ENCODE data around the gene USP44. TPM values are rescaled to one million over a fixed set of nuclear protein-coding genes. Genes with fewer than 3 reads are reported as not detected.
A peak's percentile ranks its signal among the peaks of the same experiment; 100 is the strongest.

USP44 gene
- total and polyA plus RNA-seq, 2 of the 4 experiments (the other 2 are of a cell fraction) = 13.0 to 33.5 TPM

DNA sequence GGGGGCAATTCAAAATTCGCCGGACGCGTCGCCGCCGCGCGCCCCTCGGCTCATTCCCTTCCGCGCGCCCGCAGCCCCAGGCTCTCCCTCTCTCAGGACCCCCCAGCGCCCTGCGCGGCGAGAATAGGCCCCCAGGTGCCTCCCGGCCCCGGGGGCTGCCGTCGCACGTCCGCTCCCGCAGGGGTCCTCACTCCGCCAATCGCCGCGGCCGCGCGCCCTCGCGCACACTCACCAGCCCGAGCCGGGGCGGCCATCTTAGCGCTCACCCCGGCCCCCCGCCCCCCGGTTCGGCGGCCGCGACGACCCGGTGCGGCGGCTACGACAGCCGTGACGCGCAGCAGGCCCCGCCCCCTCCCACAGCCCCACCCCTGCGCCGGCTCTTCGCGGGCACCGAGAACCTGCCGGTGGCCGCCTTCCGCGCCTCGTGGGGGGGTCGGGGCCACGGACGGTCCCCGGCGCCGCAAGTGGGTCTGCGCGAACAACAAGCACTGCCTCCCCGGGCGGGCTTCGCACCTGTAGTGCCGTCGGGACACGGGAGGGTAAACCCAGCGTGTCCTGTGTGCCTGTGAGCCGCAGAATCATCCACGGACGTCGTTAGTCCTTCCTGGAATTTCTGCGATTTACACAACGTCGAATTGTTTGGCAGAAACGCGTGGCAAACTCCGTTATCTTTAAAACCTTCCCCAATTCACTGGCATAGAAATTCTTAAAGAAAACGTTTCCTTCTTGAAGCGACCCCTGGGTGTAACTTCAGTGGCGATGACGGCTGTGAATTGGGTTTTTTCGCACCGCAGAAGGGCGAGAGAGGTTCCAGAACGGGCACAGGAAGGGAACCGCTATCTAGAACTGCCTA lies 2.5 kb downstream of the USP44 start:
- H3K18ac ChIP-seq (ENCODE audit: low read depth, low read length) = peak overlapping the region; percentile 94
- peak overlapping the region; percentile 96 for H2BK120ac ChIP-seq (ENCODE audit: low read depth, low read length)
- H2BK5ac ChIP-seq (ENCODE audit: low read depth, low read length, poor library complexity, severe bottlenecking) = peak overlapping the region; percentile 97
- no TSS peak for BruUV-seq (replicated peaks)
- peak overlapping the region; percentile 83; the same call in 1 of the 3 replicates for H2BK15ac ChIP-seq (ENCODE audit: low read depth, low read length)
- in situ Hi-C loops (cut with MboI; ENCODE audit: low sequenced_read_pairs) = no loop called here
- peaks cover 7% of the 10 kb centered on the region for H3K9me3 ChIP-seq (ENCODE audit: control insufficient read depth, insufficient read depth, low read length)
- ChIA-PET POLR2A (ENCODE audit: unreplicated experiment) (no interaction called here), CTCF (interaction anchor here (0.8 to 1.3 kb wide), 2 partner anchors 12 to 26 kb away, joined by 5 read pairs; no protein-coding TSS in a partner anchor)
- dilution Hi-C loops (cut with HindIII; ENCODE audit: low sequenced_read_pairs, unreplicated experiment) = no loop called here
- peak overlapping the region; percentile 90 to 96 for H4K8ac ChIP-seq (ENCODE audit: low read depth in 2 of 2, low read length in 2 of 2)
- H2BK20ac ChIP-seq (ENCODE audit: low read depth, low read length) = peak overlapping the region; percentile 87; the same call in 1 of the 2 replicates
- H3K27ac ChIP-seq (ENCODE audit: insufficient read depth, low read length) = peak overlapping the region; percentile 97
- H3K79me1 ChIP-seq (ENCODE audit: low read depth in 1 of 2, low read length in 2 of 2) = peaks cover 15 to 30% of the 10 kb centered on the region in 2 experiments
- DNase-seq (peak; percentile 64), ATAC-seq (ENCODE audit: low read depth) (peak; percentile 82)
- no peaks in the 10 kb centered on the region; the same call in 1 of the 2 replicates for H3K9me1 ChIP-seq (ENCODE audit: insufficient read depth, low read length)
- H3K9ac ChIP-seq (ENCODE audit: low read depth, low read length) = peak overlapping the region; percentile 87
- H2AK5ac ChIP-seq (ENCODE audit: low read depth, low read length) = peak overlapping the region; percentile 46
- H3K4me2 ChIP-seq (ENCODE audit: low read depth, low read length) = peak overlapping the region; percentile 86
- peak overlapping the region; percentile 93 for H3K14ac ChIP-seq (replicated peaks; ENCODE audit: low read depth, low read length)
- peaks cover 10% of the 10 kb centered on the region; the same call in 1 of the 2 replicates for H3K4me1 ChIP-seq (ENCODE audit: control insufficient read depth, insufficient read depth, low read length)
- H2AFZ ChIP-seq (replicated peaks; ENCODE audit: low read length, poor library complexity) = peak overlapping the region; percentile 98
- intact Hi-C loops (cut with micrococcal nuclease) = no loop called here
- H3K4me3 ChIP-seq (ENCODE audit: insufficient read depth, low read depth, low read length) = peak overlapping the region; percentile 58
- no peaks in the 10 kb centered on the region for H3K27me3 ChIP-seq (ENCODE audit: control insufficient read depth, insufficient read depth, low read length)
- peak overlapping the region; percentile 92; the same call in 1 of the 2 replicates for H3K56ac ChIP-seq (ENCODE audit: extremely low read depth, insufficient read depth, low read length)
- H4K20me1 ChIP-seq (ENCODE audit: insufficient read depth, low read length) = no peaks in the 10 kb centered on the region
- peak overlapping the region; percentile 92 for H4K91ac ChIP-seq (ENCODE audit: insufficient read depth, low read depth, low read length)
- H3K36me3 ChIP-seq (ENCODE audit: control insufficient read depth, insufficient read depth, low read length) = no peaks in the 10 kb centered on the region
- peak overlapping the region; percentile 98 for H3K23ac ChIP-seq (ENCODE audit: low read depth, low read length)
- peak overlapping the region; percentile 93 for H3K4ac ChIP-seq (ENCODE audit: low read depth, low read length)
- WGBS, 2 experiments (ENCODE audit: extremely low coverage in 2 of 2, insufficient read length in 1 of 2) = 1% methylated on average over 66 of the region's 98 CpGs; no CpG with 5 or more reads in 1 of the 2 experiments
- H4K5ac ChIP-seq (ENCODE audit: low read depth, low read length) = peak overlapping the region; percentile 86
- peak overlapping the region; percentile 80 for H2AK9ac ChIP-seq (replicated peaks; ENCODE audit: low read depth, low read length, poor library complexity)
- TF ChIP-seq, protein P1, sequence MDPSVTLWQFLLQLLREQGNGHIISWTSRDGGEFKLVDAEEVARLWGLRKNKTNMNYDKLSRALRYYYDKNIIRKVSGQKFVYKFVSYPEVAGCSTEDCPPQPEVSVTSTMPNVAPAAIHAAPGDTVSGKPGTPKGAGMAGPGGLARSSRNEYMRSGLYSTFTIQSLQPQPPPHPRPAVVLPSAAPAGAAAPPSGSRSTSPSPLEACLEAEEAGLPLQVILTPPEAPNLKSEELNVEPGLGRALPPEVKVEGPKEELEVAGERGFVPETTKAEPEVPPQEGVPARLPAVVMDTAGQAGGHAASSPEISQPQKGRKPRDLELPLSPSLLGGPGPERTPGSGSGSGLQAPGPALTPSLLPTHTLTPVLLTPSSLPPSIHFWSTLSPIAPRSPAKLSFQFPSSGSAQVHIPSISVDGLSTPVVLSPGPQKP (IDR thresholded peaks at IDR 0.05; ENCODE audit: borderline replicate concordance, low read depth, low read length) = no peak
- TF ChIP-seq MAFK (IDR thresholded peaks at IDR 0.05; ENCODE audit: low read depth, low read length) = no peak
- no peak for TF ChIP-seq RFX5 (IDR thresholded peaks at IDR 0.05; ENCODE audit: low read depth, low read length)
- no peak for TF ChIP-seq CHD1 (IDR thresholded peaks at IDR 0.05; ENCODE audit: low read depth, low read length)
- TF ChIP-seq POLR2A (IDR thresholded peaks at IDR 0.05; ENCODE audit: low read depth, low read length) = peak; percentile 86
- TF ChIP-seq SMC3 (IDR thresholded peaks at IDR 0.05; ENCODE audit: low read depth, low read length) = no peak
- TF ChIP-seq BHLHE40 (IDR thresholded peaks at IDR 0.05; ENCODE audit: low read depth, low read length) = no peak
- TF ChIP-seq, protein P2, sequence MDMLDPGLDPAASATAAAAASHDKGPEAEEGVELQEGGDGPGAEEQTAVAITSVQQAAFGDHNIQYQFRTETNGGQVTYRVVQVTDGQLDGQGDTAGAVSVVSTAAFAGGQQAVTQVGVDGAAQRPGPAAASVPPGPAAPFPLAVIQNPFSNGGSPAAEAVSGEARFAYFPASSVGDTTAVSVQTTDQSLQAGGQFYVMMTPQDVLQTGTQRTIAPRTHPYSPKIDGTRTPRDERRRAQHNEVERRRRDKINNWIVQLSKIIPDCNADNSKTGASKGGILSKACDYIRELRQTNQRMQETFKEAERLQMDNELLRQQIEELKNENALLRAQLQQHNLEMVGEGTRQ (IDR thresholded peaks at IDR 0.05; ENCODE audit: low read depth, low read length) = no peak
- TF ChIP-seq, protein P3, sequence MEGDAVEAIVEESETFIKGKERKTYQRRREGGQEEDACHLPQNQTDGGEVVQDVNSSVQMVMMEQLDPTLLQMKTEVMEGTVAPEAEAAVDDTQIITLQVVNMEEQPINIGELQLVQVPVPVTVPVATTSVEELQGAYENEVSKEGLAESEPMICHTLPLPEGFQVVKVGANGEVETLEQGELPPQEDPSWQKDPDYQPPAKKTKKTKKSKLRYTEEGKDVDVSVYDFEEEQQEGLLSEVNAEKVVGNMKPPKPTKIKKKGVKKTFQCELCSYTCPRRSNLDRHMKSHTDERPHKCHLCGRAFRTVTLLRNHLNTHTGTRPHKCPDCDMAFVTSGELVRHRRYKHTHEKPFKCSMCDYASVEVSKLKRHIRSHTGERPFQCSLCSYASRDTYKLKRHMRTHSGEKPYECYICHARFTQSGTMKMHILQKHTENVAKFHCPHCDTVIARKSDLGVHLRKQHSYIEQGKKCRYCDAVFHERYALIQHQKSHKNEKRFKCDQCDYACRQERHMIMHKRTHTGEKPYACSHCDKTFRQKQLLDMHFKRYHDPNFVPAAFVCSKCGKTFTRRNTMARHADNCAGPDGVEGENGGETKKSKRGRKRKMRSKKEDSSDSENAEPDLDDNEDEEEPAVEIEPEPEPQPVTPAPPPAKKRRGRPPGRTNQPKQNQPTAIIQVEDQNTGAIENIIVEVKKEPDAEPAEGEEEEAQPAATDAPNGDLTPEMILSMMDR (conservative IDR thresholded peaks at IDR 0.05; ENCODE audit: low read depth, low read length) = no peak
- TF ChIP-seq RCOR1 (IDR thresholded peaks at IDR 0.05; ENCODE audit: insufficient replicate concordance, low read length) = no peak
- no peak for TF ChIP-seq NFE2L2 (IDR thresholded peaks at IDR 0.05; ENCODE audit: low read depth, low read length)
- TF ChIP-seq CEBPB (IDR thresholded peaks at IDR 0.05; ENCODE audit: low read depth, low read length) = no peak
- no peak for TF ChIP-seq MXI1 (IDR thresholded peaks at IDR 0.05; ENCODE audit: borderline replicate concordance, low read depth, low read length)
- no peak for TF ChIP-seq RAD21 (IDR thresholded peaks at IDR 0.05; ENCODE audit: low read length)

Data from IMR-90 (cell line).